ENCODE measurements around the gene FAM107B. TPM values are rescaled to one million over a fixed set of nuclear protein-coding genes. Genes with fewer than 3 reads are reported as not detected.
A peak's percentile ranks its signal among the peaks of the same experiment; 100 is the strongest.

Gene FAM107B
- 61.6 and 66.1 TPM in 2 replicates for total RNA-seq (2021)
- percentile 63 among the genes with signal in this experiment for Bru-seq, nascent RNA
- BruChase-seq, experiment 1, labeled RNA remaining after a 2-hour chase: percentile 62 among the genes with signal in this experiment
- percentile 70 among the genes with signal in this experiment for BruChase-seq, experiment 2, labeled RNA remaining after a 6-hour chase
- long read RNA-seq, transcript FAM107B-205 (5 exons, 2,374 nt): minor isoform, 12 of 79 reads
- long read RNA-seq, transcript FAM107B-211 (4 exons, 2,633 nt): major isoform, 52 of 79 reads
- long read RNA-seq, partial matches to known transcripts: 0 of 79 reads
- long read RNA-seq, other reads (novel, unspliced or antisense): 14 of 79 reads

- H3K36me3 ChIP-seq (ENCODE audit: insufficient read depth, low read length, poor library complexity, severe bottlenecking): no peaks in the 10 kb centered on the region
- no peak for DNase-seq (ENCODE audit: low spot score)
- no peak within 1 kb of the TSS for H3K4me3 ChIP-seq (ENCODE audit: low read depth, low read length, poor library complexity, severe bottlenecking)
- no peaks in the 10 kb centered on the region for H3K9me3 ChIP-seq (ENCODE audit: low read depth, low read length, poor library complexity, severe bottlenecking)
- peaks cover 5% of the 10 kb centered on the region for H3K27me3 ChIP-seq (replicated peaks; ENCODE audit: insufficient read depth, low read depth, low read length, poor library complexity)
- TF ChIP-seq CTCF (conservative IDR thresholded peaks at IDR 0.05; ENCODE audit: low read depth, low read length): no peak
- TF ChIP-seq EZH2 (IDR thresholded peaks at IDR 0.05; ENCODE audit: borderline replicate concordance, low read depth, low read length, poor library complexity, severe bottlenecking): no peak
- intact Hi-C loops (cut with micrococcal nuclease; ENCODE audit: unreplicated experiment): no loop called here
- no peak within 1 kb of the TSS for H3K27ac ChIP-seq (ENCODE audit: low read depth, low read length, poor library complexity, severe bottlenecking)
- no peaks in the 10 kb centered on the region for H3K4me1 ChIP-seq (ENCODE audit: insufficient read depth, low read length, poor library complexity, severe bottlenecking)
- ChIA-PET POLR2A (ENCODE audit: low non-redundant PET) (no interaction called here), CTCF (no interaction called here)
- BruUV-seq (replicated peaks): no TSS peak
These were observed at the start of gene FAM107B for GRCh38 chr10:14774797-14775196. Gene FAM107B, minus strand, starts transcription at chr10:14774897. Its CDS starts 234 bp downstream, at chr10:14774663.

- DNase-seq (ENCODE audit: low spot score): no peak
- no peaks in the 10 kb centered on the region for H3K9me3 ChIP-seq (ENCODE audit: low read depth, low read length, poor library complexity, severe bottlenecking)
- no peaks in the 10 kb centered on the region for H3K4me1 ChIP-seq (ENCODE audit: insufficient read depth, low read length, poor library complexity, severe bottlenecking)
- no peak for TF ChIP-seq CTCF (conservative IDR thresholded peaks at IDR 0.05; ENCODE audit: low read depth, low read length)
- TF ChIP-seq EZH2 (IDR thresholded peaks at IDR 0.05; ENCODE audit: borderline replicate concordance, low read depth, low read length, poor library complexity, severe bottlenecking): no peak
- intact Hi-C loops (cut with micrococcal nuclease; ENCODE audit: unreplicated experiment): loop anchor here (2.0 kb wide), 1 partner anchor 325 kb away; no protein-coding TSS in a partner anchor
- POLR2A ChIA-PET (ENCODE audit: low non-redundant PET): no interaction called here
- no peaks in the 10 kb centered on the region for H3K27me3 ChIP-seq (replicated peaks; ENCODE audit: insufficient read depth, low read depth, low read length, poor library complexity)
- CTCF ChIA-PET: interaction anchor here (0.7 to 1.3 kb wide), 2 partner anchors 289 to 325 kb away, joined by 3 to 4 read pairs; no protein-coding TSS in a partner anchor
- no peaks in the 10 kb centered on the region for H3K36me3 ChIP-seq (ENCODE audit: insufficient read depth, low read length, poor library complexity, severe bottlenecking)
- no peak overlapping the region for H3K4me3 ChIP-seq (ENCODE audit: low read depth, low read length, poor library complexity, severe bottlenecking)
- H3K27ac ChIP-seq (ENCODE audit: low read depth, low read length, poor library complexity, severe bottlenecking): no peak overlapping the region
- BruUV-seq (replicated peaks): no TSS peak
These were observed 49.3 kb upstream of the FAM107B start for GRCh38 chr10:14823966-14824365.

GRCh38 chr10:14822879-14823755 is 48.4 kb upstream of the FAM107B start:
- BruUV-seq (replicated peaks): no TSS peak
- Histone ChIP-seq H3K27ac (ENCODE audit: low read depth, low read length, poor library complexity, severe bottlenecking) (no peak overlapping the region), H3K36me3 (ENCODE audit: insufficient read depth, low read length, poor library complexity, severe bottlenecking) (no peaks in the 10 kb centered on the region), H3K27me3 (replicated peaks; ENCODE audit: insufficient read depth, low read depth, low read length, poor library complexity) (no peaks in the 10 kb centered on the region), H3K4me3 (ENCODE audit: low read depth, low read length, poor library complexity, severe bottlenecking) (no peak overlapping the region), H3K9me3 (ENCODE audit: low read depth, low read length, poor library complexity, severe bottlenecking) (no peaks in the 10 kb centered on the region), H3K4me1 (ENCODE audit: insufficient read depth, low read length, poor library complexity, severe bottlenecking) (no peaks in the 10 kb centered on the region)
- TF ChIP-seq EZH2 (IDR thresholded peaks at IDR 0.05; ENCODE audit: borderline replicate concordance, low read depth, low read length, poor library complexity, severe bottlenecking) (no peak), CTCF (conservative IDR thresholded peaks at IDR 0.05; ENCODE audit: low read depth, low read length) (peak; percentile 71)
- ChIA-PET CTCF (interaction anchor here (0.6 to 1.3 kb wide), 3 partner anchors 41 to 324 kb away, joined by 3 to 5 read pairs (median 4); no protein-coding TSS in a partner anchor), POLR2A (ENCODE audit: low non-redundant PET) (no interaction called here)
- peak; percentile 60 for DNase-seq (ENCODE audit: low spot score)
- intact Hi-C loops (cut with micrococcal nuclease; ENCODE audit: unreplicated experiment): loop anchor here (2.0 kb wide), 1 partner anchor 324 kb away; no protein-coding TSS in a partner anchor
